WERI-Rb-1 (cell line): Measurements from ENCODE around the gene KAZN.

Experiments
- DNase-seq: peaks from one replicate; pipeline ENCODE4 v3.0.0-alpha.2; 2020
- H3K27ac ChIP-seq: fragments of 250-450 bp; sonication (Bioruptor Pico); 2 replicates; pipeline ENCODE4 v1.5.1; 2020; ENCODE audit warnings: mild to moderate bottlenecking, moderate library complexity
- H3K27me3 ChIP-seq: fragments of 250-450 bp; sonication (Bioruptor Pico); 2 replicates; pipeline ENCODE4 v1.5.1; 2021; ENCODE audit warnings: mild to moderate bottlenecking, low read depth, moderate library complexity; ENCODE audit not compliant: insufficient read depth, severe bottlenecking
- H3K36me3 ChIP-seq: fragments of 250-450 bp; sonication (Bioruptor Pico); 2 replicates; pipeline ENCODE4 v1.5.1; 2020; ENCODE audit warnings: mild to moderate bottlenecking, moderate library complexity
- H3K4me3 ChIP-seq: 2 replicates; pipeline ENCODE4 v1.5.1; 2011; ENCODE audit warnings: low read depth, mild to moderate bottlenecking, control low read depth, low read length
- H3K9me3 ChIP-seq: fragments of 250-450 bp; sonication (Bioruptor Pico); 2 replicates; pipeline ENCODE4 v1.5.1; 2021; ENCODE audit warnings: mild to moderate bottlenecking, moderate library complexity; ENCODE audit not compliant: severe bottlenecking
- TF ChIP-seq, protein P1 (sequence below): IDR thresholded peaks from 2 replicates; pipeline ENCODE4 v1.5.1; 2011; ENCODE audit warnings: low read depth, mild to moderate bottlenecking, control low read depth, inconsistent platforms, low read length

KAZN gene

DNA sequence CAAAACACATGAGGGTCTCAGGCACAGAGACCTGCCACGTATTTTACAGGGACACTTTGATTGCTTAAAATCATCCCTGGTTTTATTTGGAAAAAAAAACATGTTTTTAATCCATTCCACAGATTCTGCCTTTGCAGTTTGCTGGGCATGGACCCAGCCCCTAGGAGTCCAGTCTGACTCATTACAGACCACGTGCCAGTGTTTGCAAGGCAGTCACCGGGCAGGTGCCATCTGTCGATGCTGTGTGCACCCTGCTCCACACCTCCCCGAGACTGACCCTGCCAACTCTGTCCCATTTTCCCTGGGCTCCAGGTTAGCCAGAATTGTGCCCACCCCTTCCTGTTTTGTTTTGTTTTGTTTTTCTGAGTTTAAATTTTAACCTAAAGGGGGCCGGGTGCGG lies 406.6 kb downstream of the KAZN start:
- TF ChIP-seq, protein P1, sequence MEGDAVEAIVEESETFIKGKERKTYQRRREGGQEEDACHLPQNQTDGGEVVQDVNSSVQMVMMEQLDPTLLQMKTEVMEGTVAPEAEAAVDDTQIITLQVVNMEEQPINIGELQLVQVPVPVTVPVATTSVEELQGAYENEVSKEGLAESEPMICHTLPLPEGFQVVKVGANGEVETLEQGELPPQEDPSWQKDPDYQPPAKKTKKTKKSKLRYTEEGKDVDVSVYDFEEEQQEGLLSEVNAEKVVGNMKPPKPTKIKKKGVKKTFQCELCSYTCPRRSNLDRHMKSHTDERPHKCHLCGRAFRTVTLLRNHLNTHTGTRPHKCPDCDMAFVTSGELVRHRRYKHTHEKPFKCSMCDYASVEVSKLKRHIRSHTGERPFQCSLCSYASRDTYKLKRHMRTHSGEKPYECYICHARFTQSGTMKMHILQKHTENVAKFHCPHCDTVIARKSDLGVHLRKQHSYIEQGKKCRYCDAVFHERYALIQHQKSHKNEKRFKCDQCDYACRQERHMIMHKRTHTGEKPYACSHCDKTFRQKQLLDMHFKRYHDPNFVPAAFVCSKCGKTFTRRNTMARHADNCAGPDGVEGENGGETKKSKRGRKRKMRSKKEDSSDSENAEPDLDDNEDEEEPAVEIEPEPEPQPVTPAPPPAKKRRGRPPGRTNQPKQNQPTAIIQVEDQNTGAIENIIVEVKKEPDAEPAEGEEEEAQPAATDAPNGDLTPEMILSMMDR = no peak
- H3K4me3 ChIP-seq = no peak overlapping the region
- no peak overlapping the region for H3K27ac ChIP-seq
- H3K36me3 ChIP-seq = no peaks in the 10 kb centered on the region
- DNase-seq = no peak
- no peaks in the 10 kb centered on the region for H3K27me3 ChIP-seq
- no peaks in the 10 kb centered on the region for H3K9me3 ChIP-seq

DNA sequence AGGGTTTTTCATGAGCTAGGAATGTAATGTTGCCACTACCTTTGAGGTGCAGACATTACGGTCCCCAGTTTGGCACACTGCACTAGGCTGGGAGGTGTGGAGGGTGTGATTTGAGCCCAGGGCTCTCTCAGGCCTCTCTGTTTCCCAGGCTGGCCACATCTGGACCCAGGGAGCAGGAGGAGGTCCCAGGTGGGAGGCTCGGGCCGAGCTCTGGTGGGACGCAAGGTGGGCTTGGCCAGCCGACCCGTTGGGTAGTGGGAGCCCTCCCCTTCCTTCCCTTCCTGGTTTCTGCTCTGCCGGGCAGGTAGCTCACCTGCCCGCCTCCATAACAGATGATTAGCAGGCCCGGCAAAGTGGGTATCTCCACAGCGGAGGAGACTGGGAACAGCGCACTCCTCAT lies 408.9 kb downstream of the KAZN start:
- no peaks in the 10 kb centered on the region for H3K27me3 ChIP-seq
- TF ChIP-seq, protein P1 = no peak
- no peaks in the 10 kb centered on the region for H3K36me3 ChIP-seq
- H3K9me3 ChIP-seq = no peaks in the 10 kb centered on the region
- no peak for DNase-seq
- no peak overlapping the region for H3K4me3 ChIP-seq
- no peak overlapping the region for H3K27ac ChIP-seq

DNA sequence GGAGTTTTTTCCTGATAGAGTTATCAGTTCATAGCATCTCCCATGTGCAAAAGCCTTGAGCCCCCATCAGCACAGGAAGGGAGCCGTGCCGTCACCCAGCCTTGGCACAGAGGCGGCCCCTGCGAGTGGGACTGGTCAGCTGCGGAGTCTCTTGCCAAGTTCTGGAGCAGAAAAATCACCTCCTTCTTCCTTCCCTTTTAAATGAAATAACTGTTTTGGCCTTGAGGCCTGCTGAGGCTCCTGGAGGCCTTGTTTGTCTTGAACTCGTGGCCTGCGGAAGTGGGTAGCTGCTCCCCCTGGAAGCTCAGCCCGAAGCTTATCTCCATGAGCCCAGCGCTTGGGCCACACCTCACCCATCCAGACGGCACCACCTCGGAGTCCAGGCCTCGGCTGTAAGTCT lies 409.4 kb downstream of the KAZN start:
- no peak for DNase-seq
- H3K36me3 ChIP-seq = no peaks in the 10 kb centered on the region
- no peak overlapping the region for H3K27ac ChIP-seq
- no peaks in the 10 kb centered on the region for H3K9me3 ChIP-seq
- TF ChIP-seq, protein P1 = no peak
- H3K4me3 ChIP-seq = no peak overlapping the region
- H3K27me3 ChIP-seq = no peaks in the 10 kb centered on the region

DNA sequence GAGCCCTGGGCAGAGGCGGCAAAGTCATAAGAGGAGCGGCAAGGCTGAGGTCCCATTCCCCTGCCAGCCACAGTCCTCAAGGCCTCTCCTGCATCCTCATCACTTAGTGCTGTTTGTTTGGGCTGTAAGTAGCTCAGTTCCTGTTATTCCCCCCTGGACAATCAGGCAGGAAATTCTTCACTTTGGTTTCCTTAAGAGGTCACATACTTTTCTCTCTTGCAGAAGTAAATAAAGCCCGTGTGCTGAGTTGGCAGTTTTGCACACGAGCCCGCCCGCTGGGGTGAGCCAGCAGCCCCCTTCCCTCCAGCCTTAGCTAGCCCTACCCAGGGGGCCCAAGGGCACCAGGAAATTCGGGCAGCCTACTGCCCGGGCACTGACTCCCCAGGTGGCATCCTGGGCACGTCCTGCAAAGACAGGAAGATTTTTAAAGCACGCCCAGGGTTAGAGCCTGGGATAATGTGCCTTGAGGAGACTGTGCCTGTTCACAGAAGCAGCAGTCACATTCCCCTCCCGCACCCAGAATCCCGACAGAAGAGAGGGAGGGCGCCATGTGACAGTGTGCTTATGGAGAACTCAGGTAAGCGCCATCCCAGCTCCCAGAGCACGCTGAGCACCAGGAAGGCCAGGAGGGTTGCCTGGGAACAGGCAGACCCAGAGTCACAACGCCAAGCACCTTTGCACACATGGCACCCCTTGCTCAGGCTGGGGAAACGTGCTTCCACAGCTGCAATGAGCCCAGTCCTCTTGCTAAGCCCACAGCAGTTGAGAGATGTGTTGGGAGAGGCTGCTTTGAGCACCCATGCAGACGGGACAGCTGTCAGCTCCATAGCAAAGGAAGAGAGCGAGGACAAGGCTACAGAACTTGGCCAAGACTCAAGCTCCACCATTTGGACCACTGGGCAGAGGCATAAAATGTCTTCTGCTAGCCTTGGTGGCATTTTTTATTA lies 410.6 kb downstream of the KAZN start:
- no peaks in the 10 kb centered on the region for H3K9me3 ChIP-seq
- H3K4me3 ChIP-seq = no peak overlapping the region
- TF ChIP-seq, protein P1 = no peak
- no peak overlapping the region for H3K27ac ChIP-seq
- DNase-seq = no peak
- H3K36me3 ChIP-seq = no peaks in the 10 kb centered on the region
- no peaks in the 10 kb centered on the region for H3K27me3 ChIP-seq

DNA sequence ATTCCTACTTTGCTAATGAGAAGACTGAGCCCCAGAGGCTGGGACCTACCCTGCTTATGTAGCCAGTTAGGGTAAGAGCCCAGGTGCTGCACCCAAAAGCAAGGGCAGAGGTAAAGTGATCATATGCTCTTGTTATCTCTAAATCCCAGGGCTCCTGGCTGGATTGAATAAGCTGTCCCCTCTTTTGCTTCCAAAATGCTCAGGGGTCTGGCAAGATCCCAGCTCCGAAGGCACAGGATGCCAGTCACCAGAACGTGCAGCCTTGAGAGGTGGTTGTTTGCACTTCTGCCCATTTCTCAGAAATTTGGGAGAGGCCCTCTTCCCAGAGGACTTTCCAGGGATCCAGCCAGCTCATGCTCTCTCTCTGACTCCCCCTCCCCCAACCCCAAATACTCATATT lies 412.7 kb downstream of the KAZN start:
- no peak overlapping the region for H3K27ac ChIP-seq

More for the DNA sequence above, 412.7 kb downstream of the KAZN start:
- no peaks in the 10 kb centered on the region for H3K27me3 ChIP-seq
- no peak for DNase-seq
- TF ChIP-seq, protein P1 = no peak
- H3K4me3 ChIP-seq = no peak overlapping the region
- H3K36me3 ChIP-seq = no peaks in the 10 kb centered on the region
- no peaks in the 10 kb centered on the region for H3K9me3 ChIP-seq
